ENCODE measurements around the gene EMP2. TPM values are rescaled to one million over a fixed set of nuclear protein-coding genes. Genes with fewer than 3 reads are reported as not detected.

EMP2 gene
- polyA plus RNA-seq, 2 of the 4 experiments (the other 2 are of a cell fraction) = 14.2 to 21.4 TPM

- Histone ChIP-seq H3K4me3 (no peak overlapping the region), H3K4me2 (no peak overlapping the region), H3K4me1 (no peaks in the 10 kb centered on the region), H3K9me3 (no peaks in the 10 kb centered on the region), H3K27ac (no peak overlapping the region)
- 84% methylated on average over 5 of the region's 5 CpGs for WGBS (ENCODE audit: missing lambda C conversion rate)
- TF ChIP-seq TFCP2L1 (CRISPR knock-in tag; IDR thresholded peaks at IDR 0.05) (no peak), KDM5A (IDR thresholded peaks at IDR 0.05) (no peak), HEYL (CRISPR knock-in tag; IDR thresholded peaks at IDR 0.05) (no peak), CBX8 (IDR thresholded peaks at IDR 0.05) (no peak), TP53 (CRISPR knock-in tag; IDR thresholded peaks at IDR 0.05) (no peak), BHLHE40 (IDR thresholded peaks at IDR 0.05; ENCODE audit: low read depth, low read length) (no peak), POLR2AphosphoS2 (conservative IDR thresholded peaks at IDR 0.05; ENCODE audit: low read length) (no peak), FOXS1 (CRISPR knock-in tag; IDR thresholded peaks at IDR 0.05) (no peak), HOXB13 (CRISPR knock-in tag; IDR thresholded peaks at IDR 0.05; ENCODE audit: low read depth) (no peak), GATA3 (IDR thresholded peaks at IDR 0.05; ENCODE audit: borderline replicate concordance) (no peak), EHMT2 (IDR thresholded peaks at IDR 0.05; ENCODE audit: low read depth) (no peak)
- no peak for ATAC-seq
- CTCF ChIA-PET = no interaction called here
- POLR2A ChIA-PET = no interaction called here
- no peak for DNase-seq (ENCODE audit: low read depth in 1 of 2, low spot score in 1 of 2)
- no peak for FAIRE-seq
Observed at GRCh38 chr16:10564591-10564990, 15.8 kb downstream of the EMP2 start.

DNA sequence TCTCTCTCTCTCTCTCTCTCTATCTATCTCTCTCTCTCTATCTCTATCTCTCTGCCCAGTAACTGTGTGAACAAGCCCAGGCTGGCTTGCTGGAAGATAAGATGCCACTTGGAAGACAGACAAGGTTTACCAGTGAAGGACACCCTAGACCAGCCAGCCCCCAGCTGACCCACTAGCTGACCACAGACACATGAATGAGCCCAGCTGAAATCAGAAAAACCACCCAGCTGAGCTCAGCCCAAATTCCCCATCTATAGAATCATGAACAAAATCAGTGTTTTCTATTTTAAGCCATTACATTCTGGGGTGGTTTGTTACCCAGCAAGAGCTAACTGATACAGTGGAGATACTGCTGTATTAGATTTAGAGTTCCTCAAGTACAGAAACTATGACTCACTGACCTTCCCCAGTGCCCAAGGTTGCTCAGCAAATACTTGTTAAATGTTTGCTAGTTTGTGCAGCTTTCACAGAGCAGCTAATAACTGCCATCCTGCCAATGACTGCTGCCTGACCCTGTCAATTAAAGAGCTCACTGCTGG, 18.0 kb downstream of the EMP2 start:
- ChIA-PET POLR2A (interaction anchor here (1.1 kb wide), 1 partner anchor 182 kb away, joined by 3 read pairs; no protein-coding TSS in a partner anchor), CTCF (interaction anchor here (1.3 kb wide), 1 partner anchor 47 kb away, joined by 7 read pairs; no protein-coding TSS in a partner anchor)
- no peak overlapping the region for H3K4me2 ChIP-seq
- H3K9me3 ChIP-seq = no peaks in the 10 kb centered on the region
- ATAC-seq = no peak
- no peak overlapping the region for H3K4me3 ChIP-seq
- no peak for DNase-seq (ENCODE audit: low read depth in 1 of 2, low spot score in 1 of 2)
- H3K4me1 ChIP-seq = no peaks in the 10 kb centered on the region
- no peak for TF ChIP-seq RARB (CRISPR knock-in tag; IDR thresholded peaks at IDR 0.05)
- TF ChIP-seq, protein P1, sequence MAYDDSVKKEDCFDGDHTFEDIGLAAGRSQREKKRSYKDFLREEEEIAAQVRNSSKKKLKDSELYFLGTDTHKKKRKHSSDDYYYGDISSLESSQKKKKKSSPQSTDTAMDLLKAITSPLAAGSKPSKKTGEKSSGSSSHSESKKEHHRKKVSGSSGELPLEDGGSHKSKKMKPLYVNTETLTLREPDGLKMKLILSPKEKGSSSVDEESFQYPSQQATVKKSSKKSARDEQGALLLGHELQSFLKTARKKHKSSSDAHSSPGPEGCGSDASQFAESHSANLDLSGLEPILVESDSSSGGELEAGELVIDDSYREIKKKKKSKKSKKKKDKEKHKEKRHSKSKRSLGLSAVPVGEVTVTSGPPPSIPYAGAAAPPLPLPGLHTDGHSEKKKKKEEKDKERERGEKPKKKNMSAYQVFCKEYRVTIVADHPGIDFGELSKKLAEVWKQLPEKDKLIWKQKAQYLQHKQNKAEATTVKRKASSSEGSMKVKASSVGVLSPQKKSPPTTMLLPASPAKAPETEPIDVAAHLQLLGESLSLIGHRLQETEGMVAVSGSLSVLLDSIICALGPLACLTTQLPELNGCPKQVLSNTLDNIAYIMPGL (CRISPR knock-in tag; IDR thresholded peaks at IDR 0.05; ENCODE audit: borderline replicate concordance) = no peak
- no peak for TF ChIP-seq MAFK (IDR thresholded peaks at IDR 0.05; ENCODE audit: partially characterized antibody)
- TF ChIP-seq ELK1 (IDR thresholded peaks at IDR 0.05; ENCODE audit: low read depth, low read length) = no peak
- no peak for TF ChIP-seq MAZ (IDR thresholded peaks at IDR 0.05; ENCODE audit: borderline replicate concordance, low read depth, low read length)
- no peak for TF ChIP-seq POLR2A (IDR thresholded peaks at IDR 0.05; ENCODE audit: low read length)
- TF ChIP-seq, protein P2, sequence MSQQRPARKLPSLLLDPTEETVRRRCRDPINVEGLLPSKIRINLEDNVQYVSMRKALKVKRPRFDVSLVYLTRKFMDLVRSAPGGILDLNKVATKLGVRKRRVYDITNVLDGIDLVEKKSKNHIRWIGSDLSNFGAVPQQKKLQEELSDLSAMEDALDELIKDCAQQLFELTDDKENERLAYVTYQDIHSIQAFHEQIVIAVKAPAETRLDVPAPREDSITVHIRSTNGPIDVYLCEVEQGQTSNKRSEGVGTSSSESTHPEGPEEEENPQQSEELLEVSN (IDR thresholded peaks at IDR 0.05; ENCODE audit: borderline replicate concordance, low read depth) = no peak
- no peak for TF ChIP-seq POLR2AphosphoS2 (conservative IDR thresholded peaks at IDR 0.05; ENCODE audit: low read length)
- TF ChIP-seq ZC3H11A (IDR thresholded peaks at IDR 0.05) = no peak
- TF ChIP-seq JUNB (IDR thresholded peaks at IDR 0.05) = no peak
- TF ChIP-seq TFCP2L1 (CRISPR knock-in tag; IDR thresholded peaks at IDR 0.05) = no peak
- no peak for TF ChIP-seq RAD21 (conservative IDR thresholded peaks at IDR 0.05 in 1 of 2, IDR thresholded peaks at IDR 0.05 in 1 of 2)
- no peak for TF ChIP-seq HOXB13 (CRISPR knock-in tag; IDR thresholded peaks at IDR 0.05; ENCODE audit: low read depth)
- TF ChIP-seq RCOR1 (IDR thresholded peaks at IDR 0.05; ENCODE audit: low read depth, low read length) = no peak
- H3K27ac ChIP-seq = no peak overlapping the region
- FAIRE-seq = no peak

All from A549 (cell line).